MM.1S (cell line): ENCODE results near the gene RNGTT.

ENCODE experiments used
- EZH2phosphoT487 ChIP-seq: fragments of 300-600 bp; sonication (generic); IDR thresholded peaks from 2 replicates; pipeline ENCODE4 v1.6.1; 2018; ENCODE audit warnings: antibody characterized with exemption, low read length
- TF ChIP-seq, protein P1 (sequence below): fragments of 300-600 bp; sonication (generic); IDR thresholded peaks from 2 replicates; pipeline ENCODE4 v1.5.1; 2016; ENCODE audit warnings: antibody characterized with exemption, low read length, mixed read lengths

DNA sequence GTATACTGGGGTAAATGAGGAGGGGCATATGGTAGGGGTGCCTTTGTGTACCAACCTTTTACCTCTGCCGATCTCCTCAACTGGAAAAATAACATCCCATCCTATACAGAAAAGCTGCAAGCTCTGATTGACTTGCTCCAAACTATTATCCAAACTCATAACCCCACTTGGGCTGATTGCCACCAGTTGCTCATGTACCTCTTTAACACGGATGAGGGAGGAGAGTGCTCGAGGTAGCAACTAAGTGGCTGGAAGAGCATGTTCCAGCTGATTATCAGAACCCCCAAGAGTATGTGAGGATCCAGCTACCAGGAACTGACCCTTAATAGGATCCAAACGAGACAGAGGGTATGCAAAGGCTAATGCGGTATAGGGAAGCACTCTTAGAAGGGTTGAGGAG, 299.6 kb downstream of the RNGTT start:
- TF ChIP-seq, protein P1, sequence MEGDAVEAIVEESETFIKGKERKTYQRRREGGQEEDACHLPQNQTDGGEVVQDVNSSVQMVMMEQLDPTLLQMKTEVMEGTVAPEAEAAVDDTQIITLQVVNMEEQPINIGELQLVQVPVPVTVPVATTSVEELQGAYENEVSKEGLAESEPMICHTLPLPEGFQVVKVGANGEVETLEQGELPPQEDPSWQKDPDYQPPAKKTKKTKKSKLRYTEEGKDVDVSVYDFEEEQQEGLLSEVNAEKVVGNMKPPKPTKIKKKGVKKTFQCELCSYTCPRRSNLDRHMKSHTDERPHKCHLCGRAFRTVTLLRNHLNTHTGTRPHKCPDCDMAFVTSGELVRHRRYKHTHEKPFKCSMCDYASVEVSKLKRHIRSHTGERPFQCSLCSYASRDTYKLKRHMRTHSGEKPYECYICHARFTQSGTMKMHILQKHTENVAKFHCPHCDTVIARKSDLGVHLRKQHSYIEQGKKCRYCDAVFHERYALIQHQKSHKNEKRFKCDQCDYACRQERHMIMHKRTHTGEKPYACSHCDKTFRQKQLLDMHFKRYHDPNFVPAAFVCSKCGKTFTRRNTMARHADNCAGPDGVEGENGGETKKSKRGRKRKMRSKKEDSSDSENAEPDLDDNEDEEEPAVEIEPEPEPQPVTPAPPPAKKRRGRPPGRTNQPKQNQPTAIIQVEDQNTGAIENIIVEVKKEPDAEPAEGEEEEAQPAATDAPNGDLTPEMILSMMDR: no peak
- TF ChIP-seq EZH2phosphoT487: no peak
